Mucosa of descending colon (tissue), 3 donors: ENCODE measurements around the gene PTPRT. TPM values are rescaled to one million over a fixed set of nuclear protein-coding genes. Genes with fewer than 3 reads are reported as not detected.

Experiments used
- ATAC-seq: fragments of 200-7000 bp; cut with Tn5 transposase; one replicate; pipeline ENCODE4 v1.9.1; 2020; ENCODE audit warnings: mild to moderate bottlenecking, moderate library complexity
- DNase-seq, 3 donors: peaks; one replicate each; pipeline ENCODE4 v3.0.0-alpha.2; 2020
- H3K36me3 ChIP-seq: fragments of 200-600 bp; one replicate; pipeline ENCODE4 v1.8.0; 2021; ENCODE audit warnings: low read depth, mild to moderate bottlenecking
- H3K4me1 ChIP-seq: fragments of 200-600 bp; one replicate; pipeline ENCODE4 v1.8.0; 2021; ENCODE audit warnings: low read depth, mild to moderate bottlenecking
- H3K4me3 ChIP-seq: fragments of 200-600 bp; one replicate; pipeline ENCODE4 v1.8.0; 2021; ENCODE audit warnings: mild to moderate bottlenecking
- H3K9me3 ChIP-seq: fragments of 200-600 bp; one replicate; pipeline ENCODE4 v1.8.0; 2021; ENCODE audit warnings: mild to moderate bottlenecking
- intact Hi-C, 2 donors: fragments of 100-400 bp; cut with DNase I in 1 of 2; cut with micrococcal nuclease in 1 of 2; formaldehyde crosslinking; loops; one replicate each; pipeline versions ENCODE4 v1.11.0 to v1.11.1; 2022; cut with DNase I, micrococcal nuclease
- total RNA-seq, 3 donors: library from RNA; stranded (reverse); fragmentation: NEBNext Ultra II Directional in 2 of 3; extraction: Animal tissue kit (Norgen Biotek cat#: 25700) in 2 of 3; gene quantifications; one replicate each; pipeline versions ENCODE4 v1.2.1 to v1.2.4, GENCODE V29; 2021 to 2023
- TF ChIP-seq, protein P1 (sequence below): fragments of 200-600 bp; IDR thresholded peaks from one replicate; pipeline ENCODE4 v1.8.0; 2022; ENCODE audit warnings: antibody characterized with exemption, mild to moderate bottlenecking
- donor health status: DM: no; HTN: no; CAD: no; lungs with moderate emphysema.
- donor health status: DM: no; HTN: no; CAD: no.
- donor health status: DM: no; HTN: yes; CAD: no.

The PTPRT gene
- total RNA-seq, 3 donors from 2014 or later = 0.19 to 0.43 (median 0.38) TPM

DNA sequence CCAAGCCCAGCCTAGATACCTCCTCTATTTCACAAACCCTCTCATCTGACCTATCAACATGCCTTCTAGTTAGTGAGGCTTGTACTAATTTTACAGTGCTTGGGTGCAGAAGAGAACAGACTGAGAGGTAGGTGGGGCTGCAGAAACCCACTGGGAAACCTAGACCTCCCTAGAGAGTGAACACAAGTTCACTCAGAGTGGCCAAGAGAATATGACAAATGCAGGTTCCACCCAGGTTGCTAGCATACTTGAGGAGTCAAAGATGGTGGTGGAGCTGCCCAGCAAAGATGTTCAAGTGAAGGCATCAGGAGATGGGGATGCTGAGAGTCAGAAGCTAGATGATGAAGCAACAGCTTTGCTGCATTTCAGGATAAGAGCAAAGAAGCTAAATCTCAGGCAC is 337.0 kb downstream of the PTPRT start:
- intact Hi-C loops = no loop called here
- H3K9me3 ChIP-seq = no peaks in the 10 kb centered on the region
- TF ChIP-seq, protein P1, sequence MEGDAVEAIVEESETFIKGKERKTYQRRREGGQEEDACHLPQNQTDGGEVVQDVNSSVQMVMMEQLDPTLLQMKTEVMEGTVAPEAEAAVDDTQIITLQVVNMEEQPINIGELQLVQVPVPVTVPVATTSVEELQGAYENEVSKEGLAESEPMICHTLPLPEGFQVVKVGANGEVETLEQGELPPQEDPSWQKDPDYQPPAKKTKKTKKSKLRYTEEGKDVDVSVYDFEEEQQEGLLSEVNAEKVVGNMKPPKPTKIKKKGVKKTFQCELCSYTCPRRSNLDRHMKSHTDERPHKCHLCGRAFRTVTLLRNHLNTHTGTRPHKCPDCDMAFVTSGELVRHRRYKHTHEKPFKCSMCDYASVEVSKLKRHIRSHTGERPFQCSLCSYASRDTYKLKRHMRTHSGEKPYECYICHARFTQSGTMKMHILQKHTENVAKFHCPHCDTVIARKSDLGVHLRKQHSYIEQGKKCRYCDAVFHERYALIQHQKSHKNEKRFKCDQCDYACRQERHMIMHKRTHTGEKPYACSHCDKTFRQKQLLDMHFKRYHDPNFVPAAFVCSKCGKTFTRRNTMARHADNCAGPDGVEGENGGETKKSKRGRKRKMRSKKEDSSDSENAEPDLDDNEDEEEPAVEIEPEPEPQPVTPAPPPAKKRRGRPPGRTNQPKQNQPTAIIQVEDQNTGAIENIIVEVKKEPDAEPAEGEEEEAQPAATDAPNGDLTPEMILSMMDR = no peak
- no peak for DNase-seq
- no peaks in the 10 kb centered on the region for H3K36me3 ChIP-seq
- H3K4me3 ChIP-seq = no peak overlapping the region
- ATAC-seq = no peak
- no peaks in the 10 kb centered on the region for H3K4me1 ChIP-seq

DNA sequence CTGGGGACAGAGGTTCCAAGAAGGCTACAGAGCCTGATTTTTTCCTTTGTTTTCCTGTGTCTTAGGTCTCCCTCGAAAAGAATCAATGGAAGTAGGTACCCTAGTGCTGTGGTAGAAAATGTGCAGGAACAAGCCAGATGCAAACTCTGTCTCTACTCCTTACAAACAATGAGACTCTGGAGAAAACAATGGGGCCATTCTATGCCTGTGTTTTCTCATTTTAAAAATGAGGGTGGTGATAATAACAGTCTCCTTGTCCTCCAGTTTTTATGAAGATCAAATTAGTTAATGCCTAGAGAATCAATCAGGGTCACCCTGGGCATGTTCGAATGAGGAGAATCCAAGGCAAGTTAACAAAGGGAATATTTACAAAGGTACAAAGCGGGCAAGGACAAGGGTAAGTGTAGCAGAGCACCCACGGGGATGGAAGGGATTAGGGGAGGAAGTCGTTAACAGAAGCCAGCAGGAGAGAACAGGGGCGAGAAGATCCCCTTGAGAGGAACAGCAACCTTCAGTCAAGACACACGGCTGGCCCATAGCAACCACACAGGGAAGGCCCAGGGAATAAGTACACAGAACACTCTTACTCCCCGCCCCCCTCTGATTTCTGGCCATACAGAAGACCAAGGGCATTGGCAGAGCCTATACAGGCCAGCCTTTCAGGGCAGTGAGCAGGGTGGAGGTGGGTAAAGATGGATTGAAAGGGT is 342.8 kb downstream of the PTPRT start:
- intact Hi-C loops = no loop called here
- H3K4me3 ChIP-seq = no peak overlapping the region
- no peaks in the 10 kb centered on the region for H3K4me1 ChIP-seq
- no peaks in the 10 kb centered on the region for H3K9me3 ChIP-seq
- DNase-seq (no peak), ATAC-seq (no peak)
- no peaks in the 10 kb centered on the region for H3K36me3 ChIP-seq
- TF ChIP-seq, protein P1 = no peak

- DNase-seq = no peak
- H3K4me3 ChIP-seq = no peak overlapping the region
- intact Hi-C loops = no loop called here
- no peaks in the 10 kb centered on the region for H3K9me3 ChIP-seq
- no peak for ATAC-seq
- TF ChIP-seq, protein P1 = no peak
- H3K4me1 ChIP-seq = no peaks in the 10 kb centered on the region
- no peaks in the 10 kb centered on the region for H3K36me3 ChIP-seq
These were observed 345.0 kb downstream of the PTPRT start for GRCh38 chr20:42844751-42845150.

DNA sequence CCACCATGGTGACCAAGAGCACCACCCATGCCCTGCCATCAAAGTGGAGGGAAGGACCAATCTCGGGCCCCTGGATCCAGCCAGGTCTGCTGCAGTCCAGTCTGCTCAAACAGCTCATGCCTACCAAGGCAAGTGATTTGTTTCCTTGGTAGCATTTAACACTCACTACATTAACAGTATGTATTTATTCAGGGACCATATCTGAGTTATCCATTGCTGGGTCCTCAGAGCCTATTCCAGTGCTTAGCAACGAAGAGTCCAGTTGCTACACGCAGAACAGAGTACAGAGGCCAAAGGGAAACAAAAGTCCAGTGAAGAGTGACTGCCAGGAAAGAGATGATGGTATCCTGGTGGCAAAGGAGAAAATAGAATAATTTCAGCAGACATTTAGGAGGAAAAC is 352.2 kb downstream of the PTPRT start:
- ATAC-seq (no peak), DNase-seq (no peak)
- no peaks in the 10 kb centered on the region for H3K4me1 ChIP-seq
- no peaks in the 10 kb centered on the region for H3K36me3 ChIP-seq
- no peak overlapping the region for H3K4me3 ChIP-seq
- intact Hi-C loops = no loop called here
- TF ChIP-seq, protein P1 = no peak
- H3K9me3 ChIP-seq = no peaks in the 10 kb centered on the region

GRCh38 chr20:42836339-42836738 is 353.4 kb downstream of the PTPRT start:
- Histone ChIP-seq H3K4me3 (no peak overlapping the region), H3K36me3 (no peaks in the 10 kb centered on the region), H3K4me1 (no peaks in the 10 kb centered on the region), H3K9me3 (no peaks in the 10 kb centered on the region)
- ATAC-seq = no peak
- intact Hi-C loops = no loop called here
- TF ChIP-seq, protein P1 = no peak
- DNase-seq = no peak

DNA sequence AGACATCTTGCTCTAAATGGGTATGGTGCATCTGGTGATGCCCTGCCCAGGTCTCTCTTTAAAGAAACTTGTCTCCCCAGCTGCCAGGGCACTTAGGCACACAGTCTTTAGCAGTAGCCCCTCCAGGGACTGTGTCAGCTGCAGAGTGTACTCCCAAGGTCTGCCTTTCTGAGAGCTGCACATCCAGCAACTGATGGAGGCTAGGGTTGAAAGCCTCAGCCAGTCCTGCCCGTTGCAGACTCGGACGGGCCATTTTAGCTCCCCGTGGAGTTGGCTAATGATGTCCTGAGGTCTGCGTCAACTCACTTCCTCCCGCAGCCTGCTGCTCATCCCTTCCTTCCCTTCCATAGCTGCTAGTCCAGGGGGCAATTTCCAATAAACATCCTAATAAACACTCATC is 381.8 kb downstream of the PTPRT start:
- no peak for ATAC-seq
- no peak for DNase-seq
- Histone ChIP-seq H3K36me3 (no peaks in the 10 kb centered on the region), H3K4me3 (no peak overlapping the region), H3K9me3 (no peaks in the 10 kb centered on the region), H3K4me1 (no peaks in the 10 kb centered on the region)
- intact Hi-C loops = no loop called here
- TF ChIP-seq, protein P1 = no peak
